IMR-90 (cell line): ENCODE measurements around the gene KCNMB2. TPM values are rescaled to one million over a fixed set of nuclear protein-coding genes. Genes with fewer than 3 reads are reported as not detected.

Experiments used
- ATAC-seq: fragments of 200-7000 bp; cut with Tn5 transposase; 2 replicates; pipeline ENCODE4 v1.9.1; 2020; ENCODE audit warnings: low read depth, mild to moderate bottlenecking, moderate library complexity
- BruUV-seq: library from RNA; stranded (reverse); fragments of 400-500 nt; replicated peaks from 2 replicates; lab custom pipeline; 2021; lab: Mats Ljungman, UMichigan
- CTCF ChIA-PET: fragments of 300-600 bp; formaldehyde crosslinking; extraction: SDS; loops from one replicate; lab custom pipeline; 2021; ENCODE audit warnings: antibody characterized with exemption; lab: Yijun Ruan, JAX
- POLR2A ChIA-PET: fragments of 300-600 bp; sonication (Branson Sonifier 250); formaldehyde crosslinking; loops from one replicate; lab custom pipeline; 2022; ENCODE audit warnings: antibody characterized with exemption; ENCODE audit not compliant: unreplicated experiment; lab: Charles Lee
- DNase-seq: peaks from one replicate; pipeline ENCODE4 v3.0.0; 2013
- H2AFZ ChIP-seq: replicated peaks from 2 replicates; pipeline ENCODE3; 2013; ENCODE audit warnings: low read length, mild to moderate bottlenecking; ENCODE audit not compliant: poor library complexity
- H2AK5ac ChIP-seq: 2 replicates; pipeline ENCODE4 v1.6.1; 2013; ENCODE audit warnings: low read depth, low read length, inconsistent platforms
- H2AK9ac ChIP-seq: replicated peaks from 2 replicates; pipeline ENCODE3; 2013; ENCODE audit warnings: mild to moderate bottlenecking, low read depth, low read length, moderate library complexity; ENCODE audit not compliant: poor library complexity
- H2BK120ac ChIP-seq: 2 replicates; pipeline ENCODE4 v1.6.1; 2013; ENCODE audit warnings: low read depth, low read length, inconsistent platforms
- H2BK15ac ChIP-seq: 3 replicates; pipeline ENCODE4 v1.6.1; 2013; ENCODE audit warnings: low read depth, low read length, inconsistent platforms
- H2BK20ac ChIP-seq: 2 replicates; pipeline ENCODE4 v1.6.1; 2013; ENCODE audit warnings: low read depth, mild to moderate bottlenecking, inconsistent platforms, low read length, moderate library complexity
- H2BK5ac ChIP-seq: 2 replicates; pipeline ENCODE4 v1.6.1; 2013; ENCODE audit warnings: mild to moderate bottlenecking, low read depth, low read length, inconsistent platforms; ENCODE audit not compliant: poor library complexity, severe bottlenecking
- H3K14ac ChIP-seq: replicated peaks from 2 replicates; pipeline ENCODE4 v1.6.1; 2013; ENCODE audit warnings: low read depth, low read length, inconsistent platforms
- H3K18ac ChIP-seq: 2 replicates; pipeline ENCODE4 v1.6.1; 2013; ENCODE audit warnings: low read depth, low read length, control low read depth
- H3K23ac ChIP-seq: 2 replicates; pipeline ENCODE4 v1.6.1; 2013; ENCODE audit warnings: low read depth, low read length, inconsistent platforms
- H3K27ac ChIP-seq: 2 replicates; pipeline ENCODE4 v1.5.1; 2013; ENCODE audit warnings: mild to moderate bottlenecking, control low read depth, low read length; ENCODE audit not compliant: insufficient read depth
- H3K27me3 ChIP-seq: 2 replicates; pipeline ENCODE4 v1.6.1; 2013; ENCODE audit warnings: low read length; ENCODE audit not compliant: control insufficient read depth, insufficient read depth
- H3K36me3 ChIP-seq: 2 replicates; pipeline ENCODE4 v1.6.1; 2013; ENCODE audit warnings: low read length, mixed read lengths; ENCODE audit not compliant: control insufficient read depth, insufficient read depth
- H3K4ac ChIP-seq: 2 replicates; pipeline ENCODE4 v1.6.1; 2013; ENCODE audit warnings: low read depth, low read length, inconsistent platforms
- H3K4me1 ChIP-seq: 2 replicates; pipeline ENCODE4 v1.6.1; 2013; ENCODE audit warnings: low read length, mixed read lengths; ENCODE audit not compliant: control insufficient read depth, insufficient read depth
- H3K4me2 ChIP-seq: 2 replicates; pipeline ENCODE4 v1.6.1; 2013; ENCODE audit warnings: low read depth, mild to moderate bottlenecking, control low read depth, low read length, moderate library complexity
- H3K4me3 ChIP-seq: 2 replicates; pipeline ENCODE4 v1.5.1; 2013; ENCODE audit warnings: low read depth, mild to moderate bottlenecking, control low read depth, low read length, moderate library complexity; ENCODE audit not compliant: insufficient read depth
- H3K56ac ChIP-seq: 2 replicates; pipeline ENCODE4 v1.6.1; 2013; ENCODE audit warnings: low read length, inconsistent platforms; ENCODE audit not compliant: insufficient read depth; ENCODE audit errors: extremely low read depth
- H3K79me1 ChIP-seq, 2 experiments: 2 replicates each; pipeline ENCODE4 v1.6.1; 2013; ENCODE audit warnings: low read length in 2 of 2, inconsistent platforms in 1 of 2, low read depth in 1 of 2
- H3K9ac ChIP-seq: 2 replicates; pipeline ENCODE4 v1.6.1; 2013; ENCODE audit warnings: low read depth, low read length, control low read depth
- H3K9me1 ChIP-seq: 2 replicates; pipeline ENCODE4 v1.6.1; 2013; ENCODE audit warnings: low read length, inconsistent platforms; ENCODE audit not compliant: insufficient read depth
- H3K9me3 ChIP-seq: 2 replicates; pipeline ENCODE4 v1.6.1; 2013; ENCODE audit warnings: low read length; ENCODE audit not compliant: control insufficient read depth, insufficient read depth
- H4K20me1 ChIP-seq: 2 replicates; pipeline ENCODE4 v1.6.1; 2013; ENCODE audit warnings: low read length, inconsistent platforms; ENCODE audit not compliant: insufficient read depth
- H4K5ac ChIP-seq: 2 replicates; pipeline ENCODE4 v1.6.1; 2013; ENCODE audit warnings: mild to moderate bottlenecking, low read depth, low read length, control low read depth
- H4K8ac ChIP-seq, 2 experiments: 2 replicates each; pipeline ENCODE4 v1.6.1; 2013; ENCODE audit warnings: low read depth in 2 of 2, low read length in 2 of 2, control low read depth in 1 of 2, inconsistent platforms in 1 of 2
- H4K91ac ChIP-seq: 2 replicates; pipeline ENCODE4 v1.6.1; 2013; ENCODE audit warnings: low read depth, low read length, inconsistent platforms; ENCODE audit not compliant: insufficient read depth
- CEBPB ChIP-seq: IDR thresholded peaks from 2 replicates; pipeline ENCODE4 v1.6.1; 2012; ENCODE audit warnings: low read depth, low read length, improper control_type of control experiment
- MAFK ChIP-seq: IDR thresholded peaks from 2 replicates; pipeline ENCODE4 v1.6.1; 2012; ENCODE audit warnings: low read depth, low read length, improper control_type of control experiment
- MXI1 ChIP-seq: IDR thresholded peaks from 2 replicates; pipeline ENCODE4 v1.6.1; 2012; ENCODE audit warnings: low read depth, mild to moderate bottlenecking, low read length, moderate library complexity, borderline replicate concordance
- WGBS, 2 experiments: methylation state at CpG; one replicate each; pipeline versions ENCODE4 v1.1.5 to v1.1.7; 2013; ENCODE audit warnings: missing lambda C conversion rate in 2 of 2; ENCODE audit not compliant: insufficient read length in 1 of 2; ENCODE audit errors: extremely low coverage in 2 of 2; 5-methylcytosine and 5-hydroxymethylcytosine counted together
- dilution Hi-C: fragments of 300-500 bp; cut with HindIII; formaldehyde crosslinking; loops from one replicate; pipeline ENCODE4 v1.14.3; 2018; ENCODE audit warnings: low sequenced_read_pairs; ENCODE audit not compliant: unreplicated experiment
- in situ Hi-C: fragments of 300-500 bp; cut with MboI; formaldehyde crosslinking; loops from 3 replicates; pipeline ENCODE4 v1.14.3; 2019; ENCODE audit warnings: low sequenced_read_pairs, inconsistent platforms, mixed read lengths
- intact Hi-C: fragments of 100-400 bp; cut with micrococcal nuclease; formaldehyde crosslinking; loops from 2 replicates; pipeline ENCODE4 v1.10.0; 2022
- polyA plus RNA-seq, 3 experiments: library from polyadenylated mRNA; depleted of rRNA; stranded (reverse); fragments of >200 nt; gene quantifications; 2 replicates each; pipeline ENCODE4 v1.2.3, GENCODE V29; 2012; ENCODE audit warnings: low replicate concordance in 1 of 3
- total RNA-seq: library from RNA; depleted of rRNA; stranded (reverse); fragments of >200 nt; gene quantifications from 2 replicates; pipeline ENCODE4 v1.2.3, GENCODE V29; 2012

Gene KCNMB2
- total and polyA plus RNA-seq, 2 of the 4 experiments (the other 2 are of a cell fraction), result not detected

- no peak overlapping the region for H3K18ac ChIP-seq
- peak; percentile 89 for TF ChIP-seq CEBPB
- no peak for TF ChIP-seq MAFK
- no peak for TF ChIP-seq MXI1
- H4K8ac ChIP-seq, result no peak overlapping the region
- dilution Hi-C loops, result no loop called here
- no peak overlapping the region for H2AK5ac ChIP-seq
- no peaks in the 10 kb centered on the region for H4K20me1 ChIP-seq
- H3K9me1 ChIP-seq, result no peaks in the 10 kb centered on the region
- H3K27ac ChIP-seq, result no peak overlapping the region
- H3K4me3 ChIP-seq, result no peak overlapping the region
- DNase-seq (no peak), ATAC-seq (no peak)
- no CpG with 5 or more reads among the region's 4 CpGs for WGBS, 2 experiments
- POLR2A ChIA-PET, result no interaction called here
- CTCF ChIA-PET, result no interaction called here
- no peak overlapping the region for H2BK120ac ChIP-seq
- no peak overlapping the region for H3K4me2 ChIP-seq
- intact Hi-C loops, result no loop called here
- H3K56ac ChIP-seq, result no peak overlapping the region
- H3K9ac ChIP-seq, result no peak overlapping the region
- no peak overlapping the region for H4K5ac ChIP-seq
- H2BK5ac ChIP-seq, result no peak overlapping the region
- no peak overlapping the region for H2BK15ac ChIP-seq
- H3K9me3 ChIP-seq, result no peaks in the 10 kb centered on the region
- no peak overlapping the region for H2AK9ac ChIP-seq
- no peak overlapping the region for H2BK20ac ChIP-seq
- no TSS peak for BruUV-seq
- H3K36me3 ChIP-seq, result no peaks in the 10 kb centered on the region
- no peak overlapping the region for H2AFZ ChIP-seq
- no peaks in the 10 kb centered on the region for H3K4me1 ChIP-seq
- H4K91ac ChIP-seq, result no peak overlapping the region
- no peak overlapping the region for H3K4ac ChIP-seq
- in situ Hi-C loops, result no loop called here
- no peak overlapping the region for H3K14ac ChIP-seq
- H3K23ac ChIP-seq, result no peak overlapping the region
- no peaks in the 10 kb centered on the region for H3K79me1 ChIP-seq
- no peaks in the 10 kb centered on the region; the same call in none of the 2 replicates for H3K27me3 ChIP-seq
These were observed 196.6 kb downstream of the KCNMB2 start for GRCh38 chr3:178732824-178733223.
